ENCODE results near the gene AQP6.

Gene AQP6

GRCh38 chr12:49946086-49946485 is 26.7 kb upstream of the AQP6 start:
- TF ChIP-seq CTCF (IDR thresholded peaks at IDR 0.05; ENCODE audit: low read depth, low read length): no peak
- no peak overlapping the region for H3K4me3 ChIP-seq (ENCODE audit: low read depth, low read length)
- DNase-seq (ENCODE audit: low read depth, low spot score): no peak
- in situ Hi-C loops (cut with HindIII; ENCODE audit: low sequenced_read_pairs): no loop called here

- no peak for TF ChIP-seq CTCF (IDR thresholded peaks at IDR 0.05; ENCODE audit: low read depth, low read length)
- in situ Hi-C loops (cut with HindIII; ENCODE audit: low sequenced_read_pairs): no loop called here
- no peak overlapping the region for H3K4me3 ChIP-seq (ENCODE audit: low read depth, low read length)
- DNase-seq (ENCODE audit: low read depth, low spot score): no peak
Observed at GRCh38 chr12:49946497-49946896, 26.2 kb upstream of the AQP6 start.

- no peak for DNase-seq (ENCODE audit: low read depth, low spot score)
- in situ Hi-C loops (cut with HindIII; ENCODE audit: low sequenced_read_pairs): no loop called here
- H3K4me3 ChIP-seq (ENCODE audit: low read depth, low read length): no peak overlapping the region
- no peak for TF ChIP-seq CTCF (IDR thresholded peaks at IDR 0.05; ENCODE audit: low read depth, low read length)
Observed at GRCh38 chr12:49947593-49948226, 25.0 kb upstream of the AQP6 start.

GRCh38 chr12:49948866-49949845 is 23.6 kb upstream of the AQP6 start:
- in situ Hi-C loops (cut with HindIII; ENCODE audit: low sequenced_read_pairs): no loop called here
- TF ChIP-seq CTCF (IDR thresholded peaks at IDR 0.05; ENCODE audit: low read depth, low read length): no peak
- no peak for DNase-seq (ENCODE audit: low read depth, low spot score)
- H3K4me3 ChIP-seq (ENCODE audit: low read depth, low read length): no peak overlapping the region

- no peak for DNase-seq (ENCODE audit: low read depth, low spot score)
- no peak for TF ChIP-seq CTCF (IDR thresholded peaks at IDR 0.05; ENCODE audit: low read depth, low read length)
- no peak overlapping the region for H3K4me3 ChIP-seq (ENCODE audit: low read depth, low read length)
- in situ Hi-C loops (cut with HindIII; ENCODE audit: low sequenced_read_pairs): no loop called here
Observed at GRCh38 chr12:49949866-49950265, 22.9 kb upstream of the AQP6 start.

GRCh38 chr12:49950273-49951251 is 22.2 kb upstream of the AQP6 start, which contains the start of gene AQP2:
Gene AQP2 (plus strand): TSS chr12:49950737. CDS start chr12:49950831, 94 bp downstream.
- DNase-seq (ENCODE audit: low read depth, low spot score): no peak
- H3K4me3 ChIP-seq (ENCODE audit: low read depth, low read length): no peak within 1 kb of the TSS
- in situ Hi-C loops (cut with HindIII; ENCODE audit: low sequenced_read_pairs): no loop called here
- no peak for TF ChIP-seq CTCF (IDR thresholded peaks at IDR 0.05; ENCODE audit: low read depth, low read length)
